Measurements from ENCODE around the gene CSMD2. TPM values are rescaled to one million over a fixed set of nuclear protein-coding genes. Genes with fewer than 3 reads are reported as not detected.
A peak's percentile ranks its signal among the peaks of the same experiment; 100 is the strongest.

The CSMD2 gene
- total and polyA plus RNA-seq, 2 of the 4 experiments (the other 2 are of a cell fraction), result under 0.01 to 0.36 TPM

DNA sequence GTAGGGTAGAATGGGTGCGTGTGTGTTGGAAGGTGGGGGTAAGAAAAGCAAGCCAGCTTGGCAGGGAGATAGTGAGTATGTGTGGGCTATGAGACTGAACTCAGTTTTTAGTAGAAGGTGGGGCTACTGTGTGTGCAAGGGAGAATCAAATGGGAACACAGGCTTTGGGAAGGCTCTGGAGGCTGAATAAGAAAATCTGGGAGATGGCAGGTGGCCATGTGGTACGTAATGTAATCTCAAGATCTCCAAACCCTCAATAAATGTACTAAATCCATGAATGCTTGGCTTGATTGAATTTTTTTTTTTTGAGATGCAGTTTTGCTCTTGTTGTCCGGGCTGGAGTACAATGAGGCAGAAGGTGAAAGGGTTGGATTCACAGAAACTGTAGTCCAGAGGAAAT lies 696.1 kb downstream of the CSMD2 start:
- TF ChIP-seq RCOR1 (IDR thresholded peaks at IDR 0.05; ENCODE audit: insufficient replicate concordance, low read length) (no peak), BHLHE40 (IDR thresholded peaks at IDR 0.05; ENCODE audit: low read depth, low read length) (no peak), CEBPB (IDR thresholded peaks at IDR 0.05; ENCODE audit: low read depth, low read length) (no peak), POLR2A (IDR thresholded peaks at IDR 0.05; ENCODE audit: low read depth, low read length) (no peak), NFE2L2 (IDR thresholded peaks at IDR 0.05; ENCODE audit: low read depth, low read length) (no peak), MXI1 (IDR thresholded peaks at IDR 0.05; ENCODE audit: borderline replicate concordance, low read depth, low read length) (no peak), ELK1 (IDR thresholded peaks at IDR 0.05; ENCODE audit: borderline replicate concordance, low read depth, low read length) (no peak), RFX5 (IDR thresholded peaks at IDR 0.05; ENCODE audit: low read depth, low read length) (no peak), USF2 (IDR thresholded peaks at IDR 0.05; ENCODE audit: low read depth, low read length) (no peak), FOS (IDR thresholded peaks at IDR 0.05; ENCODE audit: low read depth, low read length) (no peak), CHD1 (IDR thresholded peaks at IDR 0.05; ENCODE audit: low read depth, low read length) (no peak)
- Histone ChIP-seq H3K18ac (ENCODE audit: low read depth, low read length) (no peak overlapping the region), H3K4me3 (ENCODE audit: insufficient read depth, low read depth, low read length) (no peak overlapping the region), H3K79me1 (ENCODE audit: low read depth in 1 of 2, low read length in 2 of 2) (peaks cover 12 to 15% of the 10 kb centered on the region in 2 experiments), H2BK20ac (ENCODE audit: low read depth, low read length) (no peak overlapping the region), H3K9me3 (ENCODE audit: control insufficient read depth, insufficient read depth, low read length) (no peaks in the 10 kb centered on the region), H3K36me3 (ENCODE audit: control insufficient read depth, insufficient read depth, low read length) (no peaks in the 10 kb centered on the region), H4K5ac (ENCODE audit: low read depth, low read length) (no peak overlapping the region), H3K4me1 (ENCODE audit: control insufficient read depth, insufficient read depth, low read length) (peaks cover 16% of the 10 kb centered on the region), H4K8ac (ENCODE audit: low read depth in 2 of 2, low read length in 2 of 2) (no peak overlapping the region), H2BK5ac (ENCODE audit: low read depth, low read length, poor library complexity, severe bottlenecking) (no peak overlapping the region), H3K9me1 (ENCODE audit: insufficient read depth, low read length) (peaks cover 23% of the 10 kb centered on the region), H2AK9ac (replicated peaks; ENCODE audit: low read depth, low read length, poor library complexity) (no peak overlapping the region), H3K23ac (ENCODE audit: low read depth, low read length) (no peak overlapping the region), H3K4me2 (ENCODE audit: low read depth, low read length) (no peak overlapping the region), H2BK120ac (ENCODE audit: low read depth, low read length) (no peak overlapping the region), H2AK5ac (ENCODE audit: low read depth, low read length) (peak overlapping the region; percentile 27; the same call in 1 of the 2 replicates), H3K9ac (ENCODE audit: low read depth, low read length) (no peak overlapping the region), H3K4ac (ENCODE audit: low read depth, low read length) (peak overlapping the region; percentile 16; the same call in 1 of the 2 replicates), H2BK15ac (ENCODE audit: low read depth, low read length) (0 out of 3 replicates have a peak overlapping the region, but pooled peaks have one; percentile 24), H3K27ac (ENCODE audit: insufficient read depth, low read length) (no peak overlapping the region), H4K20me1 (ENCODE audit: insufficient read depth, low read length) (no peaks in the 10 kb centered on the region), H4K91ac (ENCODE audit: insufficient read depth, low read depth, low read length) (no peak overlapping the region; the same call in 1 of the 2 replicates), H3K14ac (replicated peaks; ENCODE audit: low read depth, low read length) (no peak overlapping the region), H3K27me3 (ENCODE audit: control insufficient read depth, insufficient read depth, low read length) (no peaks in the 10 kb centered on the region), H3K56ac (ENCODE audit: extremely low read depth, insufficient read depth, low read length) (no peak overlapping the region; the same call in 1 of the 2 replicates), H2AFZ (replicated peaks; ENCODE audit: low read length, poor library complexity) (peak overlapping the region; percentile 52)
- WGBS, 2 experiments (ENCODE audit: extremely low coverage in 2 of 2, insufficient read length in 1 of 2), result 88% methylated on average over 1 of the region's 3 CpGs; no CpG with 5 or more reads in 1 of the 2 experiments
- intact Hi-C loops (cut with micrococcal nuclease) (no loop called here), in situ Hi-C loops (cut with MboI; ENCODE audit: low sequenced_read_pairs) (loop anchor here (5.0 to 10.0 kb wide), 3 partner anchors 172 to 374 kb away; no protein-coding TSS in a partner anchor), dilution Hi-C loops (cut with HindIII; ENCODE audit: low sequenced_read_pairs, unreplicated experiment) (no loop called here)
- CTCF ChIA-PET, result interaction anchor here (1.3 to 3.1 kb wide), 2 partner anchors 11 to 13 kb away, joined by 5 to 18 read pairs; no protein-coding TSS in a partner anchor
- POLR2A ChIA-PET (ENCODE audit: unreplicated experiment), result no interaction called here
- ATAC-seq (ENCODE audit: low read depth) (no peak), DNase-seq (no peak)
- no TSS peak for BruUV-seq (replicated peaks)
